ENCODE data around the gene SFI1.

Gene SFI1, protein sequence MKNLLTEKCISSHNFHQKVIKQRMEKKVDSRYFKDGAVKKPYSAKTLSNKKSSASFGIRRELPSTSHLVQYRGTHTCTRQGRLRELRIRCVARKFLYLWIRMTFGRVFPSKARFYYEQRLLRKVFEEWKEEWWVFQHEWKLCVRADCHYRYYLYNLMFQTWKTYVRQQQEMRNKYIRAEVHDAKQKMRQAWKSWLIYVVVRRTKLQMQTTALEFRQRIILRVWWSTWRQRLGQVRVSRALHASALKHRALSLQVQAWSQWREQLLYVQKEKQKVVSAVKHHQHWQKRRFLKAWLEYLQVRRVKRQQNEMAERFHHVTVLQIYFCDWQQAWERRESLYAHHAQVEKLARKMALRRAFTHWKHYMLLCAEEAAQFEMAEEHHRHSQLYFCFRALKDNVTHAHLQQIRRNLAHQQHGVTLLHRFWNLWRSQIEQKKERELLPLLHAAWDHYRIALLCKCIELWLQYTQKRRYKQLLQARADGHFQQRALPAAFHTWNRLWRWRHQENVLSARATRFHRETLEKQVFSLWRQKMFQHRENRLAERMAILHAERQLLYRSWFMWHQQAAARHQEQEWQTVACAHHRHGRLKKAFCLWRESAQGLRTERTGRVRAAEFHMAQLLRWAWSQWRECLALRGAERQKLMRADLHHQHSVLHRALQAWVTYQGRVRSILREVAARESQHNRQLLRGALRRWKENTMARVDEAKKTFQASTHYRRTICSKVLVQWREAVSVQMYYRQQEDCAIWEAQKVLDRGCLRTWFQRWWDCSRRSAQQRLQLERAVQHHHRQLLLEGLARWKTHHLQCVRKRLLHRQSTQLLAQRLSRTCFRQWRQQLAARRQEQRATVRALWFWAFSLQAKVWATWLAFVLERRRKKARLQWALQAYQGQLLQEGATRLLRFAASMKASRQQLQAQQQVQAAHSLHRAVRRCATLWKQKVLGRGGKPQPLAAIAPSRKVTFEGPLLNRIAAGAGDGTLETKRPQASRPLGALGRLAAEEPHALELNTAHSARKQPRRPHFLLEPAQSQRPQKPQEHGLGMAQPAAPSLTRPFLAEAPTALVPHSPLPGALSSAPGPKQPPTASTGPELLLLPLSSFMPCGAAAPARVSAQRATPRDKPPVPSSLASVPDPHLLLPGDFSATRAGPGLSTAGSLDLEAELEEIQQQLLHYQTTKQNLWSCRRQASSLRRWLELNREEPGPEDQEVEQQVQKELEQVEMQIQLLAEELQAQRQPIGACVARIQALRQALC

DNA sequence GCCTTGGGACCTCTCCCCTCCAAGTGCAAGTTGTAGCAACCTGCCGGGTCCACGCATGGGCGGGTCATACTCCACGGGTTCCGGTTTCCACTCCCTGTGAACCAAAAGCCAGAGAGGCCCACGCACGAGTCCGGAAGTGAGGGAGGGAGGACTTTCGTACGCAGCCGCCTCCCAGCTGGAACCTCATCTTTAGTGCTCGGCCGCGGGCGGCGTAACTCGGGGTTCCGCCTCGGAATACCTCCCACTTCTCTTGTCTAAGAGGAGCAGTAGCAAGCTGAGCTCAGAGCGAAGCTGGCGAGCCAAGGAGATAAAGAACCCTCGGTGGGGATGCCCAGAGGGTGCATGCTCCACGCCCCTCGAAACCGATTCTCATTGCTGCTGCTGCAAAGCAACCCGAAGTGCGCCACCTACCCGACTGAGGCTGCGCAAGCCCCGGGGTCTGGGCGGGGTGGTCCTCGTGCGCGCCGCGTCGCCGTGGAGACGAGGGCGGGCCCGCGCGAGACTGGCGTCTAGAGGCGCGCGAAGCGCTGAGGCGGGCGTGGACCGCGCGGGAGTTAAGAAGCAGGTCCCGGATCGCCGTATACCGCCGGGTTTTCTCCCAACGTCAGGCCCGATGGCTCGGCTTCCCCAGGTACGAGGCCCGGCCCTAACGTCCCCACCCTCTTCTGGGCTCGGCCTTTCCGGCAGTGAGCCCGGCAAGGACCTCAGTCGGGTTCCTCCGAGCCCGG, at the start of gene SFI1:
TSS of gene SFI1 (plus strand) at position 530 of the 728 bp plus-strand sequence. CDS start 11,749 bp downstream, outside the sequence.
- H3K27me3 ChIP-seq (ENCODE audit: control insufficient read depth in 1 of 2, insufficient read depth in 2 of 2, low read length in 2 of 2): no peaks in the 10 kb centered on the region
- H3K9me3 ChIP-seq (ENCODE audit: control insufficient read depth in 1 of 2, low read length in 2 of 2): no peaks in the 10 kb centered on the region
- H3K36me3 ChIP-seq (ENCODE audit: control insufficient read depth in 1 of 2, insufficient read depth in 2 of 2, low read length in 2 of 2): no peaks in the 10 kb centered on the region
- H3K9ac ChIP-seq (ENCODE audit: low read depth in 1 of 2, low read length in 2 of 2): peak within 1 kb of the TSS; percentile 70 to 82
- peaks cover 8 to 18% of the 10 kb centered on the region in 2 donors for H3K4me1 ChIP-seq (ENCODE audit: control insufficient read depth in 1 of 2, insufficient read depth in 2 of 2, low read length in 2 of 2)
- peak within 1 kb of the TSS; percentile 67 for H3K27ac ChIP-seq (ENCODE audit: low read depth, low read length)
- H3K4me3 ChIP-seq (ENCODE audit: low read depth in 1 of 2, low read length in 2 of 2): peak within 1 kb of the TSS; percentile 79 to 92

DNA sequence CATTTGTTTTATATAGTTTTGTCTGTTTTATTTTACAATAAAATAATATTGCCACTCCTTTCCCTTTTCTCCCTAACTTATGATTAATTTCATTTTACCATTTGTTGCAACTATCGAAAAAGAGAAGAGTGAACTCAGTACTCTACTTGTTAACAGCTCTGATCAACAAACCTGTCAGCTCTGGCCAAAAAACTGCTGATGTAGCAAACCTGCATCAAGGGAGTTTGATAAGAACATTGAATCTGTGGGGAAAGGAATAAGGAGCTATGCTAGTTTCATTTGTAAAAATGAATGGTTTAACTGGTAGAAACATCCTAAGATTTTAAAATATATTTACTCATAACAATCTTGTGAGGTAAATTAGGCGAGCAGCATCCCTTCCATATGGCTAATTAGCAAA, 49.6 kb upstream of the SFI1 start:
- H3K9me3 ChIP-seq (ENCODE audit: control insufficient read depth in 1 of 2, low read length in 2 of 2): no peaks in the 10 kb centered on the region

DNA sequence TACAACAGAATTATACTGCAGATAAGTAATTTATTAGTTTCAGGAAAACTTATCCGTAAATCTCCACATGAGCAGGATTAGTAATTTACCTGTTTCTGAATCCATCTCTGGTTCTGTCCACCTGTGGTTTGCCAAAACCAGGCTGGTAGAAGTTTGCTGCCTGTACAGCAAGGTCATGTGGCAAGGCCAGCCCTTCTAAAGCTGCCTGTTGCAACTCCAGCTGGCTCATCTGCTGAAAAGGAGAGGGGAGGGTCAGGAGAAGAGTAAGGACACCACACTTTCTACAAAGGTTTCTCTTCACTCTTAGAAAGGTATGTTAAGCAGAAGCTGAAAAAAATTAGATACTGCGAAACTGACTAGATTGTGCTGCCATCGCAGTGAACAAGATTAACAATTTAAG, 49.0 kb upstream of the SFI1 start:
- no peaks in the 10 kb centered on the region for H3K9me3 ChIP-seq (ENCODE audit: control insufficient read depth in 1 of 2, low read length in 2 of 2)
- H3K27me3 ChIP-seq (ENCODE audit: control insufficient read depth in 1 of 2, insufficient read depth in 2 of 2, low read length in 2 of 2): no peaks in the 10 kb centered on the region
- H3K4me3 ChIP-seq (ENCODE audit: low read depth in 1 of 2, low read length in 2 of 2): no peak overlapping the region
- H3K36me3 ChIP-seq (ENCODE audit: control insufficient read depth in 1 of 2, insufficient read depth in 2 of 2, low read length in 2 of 2): peaks cover 14 to 56% of the 10 kb centered on the region in 2 donors
- H3K4me1 ChIP-seq (ENCODE audit: control insufficient read depth in 1 of 2, insufficient read depth in 2 of 2, low read length in 2 of 2): no peaks in the 10 kb centered on the region
- H3K9ac ChIP-seq (ENCODE audit: low read depth in 1 of 2, low read length in 2 of 2): no peak overlapping the region
- H3K27ac ChIP-seq (ENCODE audit: low read depth, low read length): no peak overlapping the region

More for the DNA sequence above, 49.6 kb upstream of the SFI1 start:
- H3K27me3 ChIP-seq (ENCODE audit: control insufficient read depth in 1 of 2, insufficient read depth in 2 of 2, low read length in 2 of 2): no peaks in the 10 kb centered on the region
- H3K9ac ChIP-seq (ENCODE audit: low read depth in 1 of 2, low read length in 2 of 2): no peak overlapping the region
- no peaks in the 10 kb centered on the region for H3K4me1 ChIP-seq (ENCODE audit: control insufficient read depth in 1 of 2, insufficient read depth in 2 of 2, low read length in 2 of 2)
- peaks cover 20 to 61% of the 10 kb centered on the region in 2 donors for H3K36me3 ChIP-seq (ENCODE audit: control insufficient read depth in 1 of 2, insufficient read depth in 2 of 2, low read length in 2 of 2)
- no peak overlapping the region for H3K4me3 ChIP-seq (ENCODE audit: low read depth in 1 of 2, low read length in 2 of 2)
- no peak overlapping the region for H3K27ac ChIP-seq (ENCODE audit: low read depth, low read length)

DNA sequence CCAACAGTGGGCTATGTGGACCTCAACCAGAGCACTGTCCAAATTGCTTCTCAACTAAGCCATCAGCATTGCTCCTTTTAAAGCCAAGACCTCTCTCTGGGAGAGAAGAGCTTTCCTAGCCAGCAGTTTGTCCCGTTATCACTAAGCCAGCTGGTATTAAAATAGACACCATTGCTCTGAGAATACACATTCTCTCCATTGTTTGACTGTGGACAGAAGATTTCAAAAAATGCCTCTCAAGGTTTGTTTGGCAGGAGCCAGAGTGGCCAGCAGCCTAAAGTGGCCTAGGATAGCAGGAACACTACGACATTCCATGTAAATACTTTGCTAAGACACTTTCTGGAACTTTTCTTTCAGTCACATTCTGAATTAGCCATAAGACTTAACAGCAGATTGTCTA, 48.0 kb upstream of the SFI1 start:
- Histone ChIP-seq H3K27ac (ENCODE audit: low read depth, low read length) (no peak overlapping the region), H3K9me3 (ENCODE audit: control insufficient read depth in 1 of 2, low read length in 2 of 2) (no peaks in the 10 kb centered on the region), H3K9ac (ENCODE audit: low read depth in 1 of 2, low read length in 2 of 2) (no peak overlapping the region), H3K4me1 (ENCODE audit: control insufficient read depth in 1 of 2, insufficient read depth in 2 of 2, low read length in 2 of 2) (no peaks in the 10 kb centered on the region), H3K36me3 (ENCODE audit: control insufficient read depth in 1 of 2, insufficient read depth in 2 of 2, low read length in 2 of 2) (peaks cover 6 to 54% of the 10 kb centered on the region in 2 donors), H3K4me3 (ENCODE audit: low read depth in 1 of 2, low read length in 2 of 2) (no peak overlapping the region), H3K27me3 (ENCODE audit: control insufficient read depth in 1 of 2, insufficient read depth in 2 of 2, low read length in 2 of 2) (no peaks in the 10 kb centered on the region)

DNA sequence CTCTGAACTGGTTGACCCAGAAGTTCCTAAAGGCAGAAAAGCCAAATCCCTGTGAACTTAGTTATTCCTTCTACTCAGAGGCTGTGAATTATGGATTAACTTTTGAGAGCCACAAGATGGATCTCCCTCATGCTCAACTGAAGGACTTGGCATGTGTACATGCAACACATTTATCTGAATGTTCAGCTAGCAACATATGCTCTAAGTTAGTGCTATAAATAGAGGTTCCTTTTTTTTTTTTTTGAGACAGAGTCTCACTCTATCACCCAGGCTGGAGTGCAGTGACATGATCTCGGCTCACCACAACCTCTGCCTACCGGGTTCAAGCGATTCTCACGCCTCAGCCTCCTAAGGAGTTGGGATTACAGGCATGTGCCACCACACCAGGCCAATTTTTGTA, 46.8 kb upstream of the SFI1 start:
- Histone ChIP-seq H3K4me3 (ENCODE audit: low read depth in 1 of 2, low read length in 2 of 2) (no peak overlapping the region), H3K4me1 (ENCODE audit: control insufficient read depth in 1 of 2, insufficient read depth in 2 of 2, low read length in 2 of 2) (no peaks in the 10 kb centered on the region), H3K27me3 (ENCODE audit: control insufficient read depth in 1 of 2, insufficient read depth in 2 of 2, low read length in 2 of 2) (no peaks in the 10 kb centered on the region), H3K9me3 (ENCODE audit: control insufficient read depth in 1 of 2, low read length in 2 of 2) (no peaks in the 10 kb centered on the region), H3K27ac (ENCODE audit: low read depth, low read length) (no peak overlapping the region), H3K9ac (ENCODE audit: low read depth in 1 of 2, low read length in 2 of 2) (no peak overlapping the region), H3K36me3 (ENCODE audit: control insufficient read depth in 1 of 2, insufficient read depth in 2 of 2, low read length in 2 of 2) (peaks cover 5 to 54% of the 10 kb centered on the region in 2 donors)

DNA sequence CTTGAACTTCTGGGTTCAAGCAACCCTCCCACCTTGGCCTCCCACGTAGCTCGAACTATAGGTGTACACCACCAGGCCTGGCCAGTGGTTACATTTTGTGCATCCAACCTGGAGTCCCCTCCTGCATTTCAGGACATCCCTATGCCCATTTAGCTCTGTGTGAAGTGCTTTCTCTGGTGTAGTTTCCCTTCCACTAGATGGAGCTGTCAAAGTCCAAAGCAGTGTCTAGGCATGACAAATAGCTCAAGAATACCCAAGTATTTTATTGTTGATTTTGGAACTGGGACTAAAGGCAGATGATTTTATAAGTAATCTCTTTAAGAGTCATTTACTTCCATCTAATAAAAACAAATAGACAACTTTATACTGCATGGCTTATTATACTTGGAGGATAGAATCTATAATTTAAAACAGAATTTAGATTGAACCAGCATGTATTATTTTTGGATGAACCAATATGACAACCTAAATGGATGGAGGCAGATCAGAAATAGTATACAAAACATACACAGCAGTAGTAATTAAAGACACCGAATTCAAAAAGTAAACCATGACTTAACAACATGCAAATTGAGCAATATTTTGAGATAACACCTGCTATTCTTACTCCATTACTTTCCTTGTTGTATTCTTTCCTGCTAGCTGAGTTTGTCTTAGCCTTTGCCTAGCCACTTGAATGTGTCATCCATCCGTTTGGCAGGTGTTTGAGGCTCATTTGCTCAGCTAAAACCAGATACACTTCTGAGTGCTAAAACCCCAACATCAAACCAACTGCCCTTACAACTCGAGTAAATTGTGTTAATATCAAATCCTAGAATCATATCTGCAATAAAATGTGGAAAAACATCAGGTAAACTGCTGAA, 44.4 kb upstream of the SFI1 start:
- H3K4me3 ChIP-seq (ENCODE audit: low read depth in 1 of 2, low read length in 2 of 2): no peak overlapping the region
- peaks cover 15 to 48% of the 10 kb centered on the region in 2 donors for H3K36me3 ChIP-seq (ENCODE audit: control insufficient read depth in 1 of 2, insufficient read depth in 2 of 2, low read length in 2 of 2)
- H3K4me1 ChIP-seq (ENCODE audit: control insufficient read depth in 1 of 2, insufficient read depth in 2 of 2, low read length in 2 of 2): no peaks in the 10 kb centered on the region
- H3K27me3 ChIP-seq (ENCODE audit: control insufficient read depth in 1 of 2, insufficient read depth in 2 of 2, low read length in 2 of 2): no peaks in the 10 kb centered on the region
- no peaks in the 10 kb centered on the region for H3K9me3 ChIP-seq (ENCODE audit: control insufficient read depth in 1 of 2, low read length in 2 of 2)
- no peak overlapping the region for H3K9ac ChIP-seq (ENCODE audit: low read depth in 1 of 2, low read length in 2 of 2)
- no peak overlapping the region for H3K27ac ChIP-seq (ENCODE audit: low read depth, low read length)

DNA sequence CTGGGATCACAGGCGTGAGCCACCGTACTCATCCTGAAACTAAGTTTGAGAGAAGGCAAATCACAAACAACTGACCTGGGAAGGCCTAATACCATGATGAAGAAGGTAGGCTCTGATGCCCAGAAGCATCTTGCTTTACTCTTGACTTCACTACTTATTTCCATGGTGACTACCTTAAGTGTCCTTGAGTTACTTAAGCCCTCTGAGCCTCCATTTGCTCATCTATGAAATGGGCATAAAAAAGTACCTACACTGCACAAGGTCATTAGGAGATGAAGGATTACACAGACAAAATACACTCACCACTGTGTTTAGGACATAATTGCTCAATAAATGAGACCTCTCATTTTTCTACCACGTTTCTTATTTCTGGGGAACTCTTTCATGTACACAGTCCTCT, 34.6 kb upstream of the SFI1 start:
- Histone ChIP-seq H3K27me3 (ENCODE audit: control insufficient read depth in 1 of 2, insufficient read depth in 2 of 2, low read length in 2 of 2) (no peaks in the 10 kb centered on the region), H3K36me3 (ENCODE audit: control insufficient read depth in 1 of 2, insufficient read depth in 2 of 2, low read length in 2 of 2) (peaks cover 19 to 72% of the 10 kb centered on the region in 2 donors), H3K9ac (ENCODE audit: low read depth in 1 of 2, low read length in 2 of 2) (no peak overlapping the region), H3K4me1 (ENCODE audit: control insufficient read depth in 1 of 2, insufficient read depth in 2 of 2, low read length in 2 of 2) (no peaks in the 10 kb centered on the region), H3K27ac (ENCODE audit: low read depth, low read length) (no peak overlapping the region), H3K9me3 (ENCODE audit: control insufficient read depth in 1 of 2, low read length in 2 of 2) (no peaks in the 10 kb centered on the region), H3K4me3 (ENCODE audit: low read depth in 1 of 2, low read length in 2 of 2) (no peak overlapping the region)

DNA sequence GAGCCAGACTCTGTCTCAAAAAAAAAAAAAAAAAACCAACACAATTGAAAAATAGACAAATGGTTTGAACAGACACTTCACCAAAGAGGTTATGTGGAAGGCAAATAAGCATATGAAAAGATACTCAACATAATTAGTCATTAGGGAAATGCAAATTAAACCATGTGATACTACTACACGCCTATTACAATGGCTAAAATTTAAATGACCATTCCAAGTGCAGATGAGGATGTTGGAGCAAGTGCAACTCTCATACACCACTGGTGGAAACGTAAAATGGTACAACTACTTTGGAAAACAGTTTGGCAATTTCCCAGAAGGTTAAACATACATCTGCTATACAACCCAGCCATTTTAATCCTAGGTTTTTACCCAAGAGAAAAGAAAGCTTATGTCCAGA, 31.0 kb upstream of the SFI1 start:
- Histone ChIP-seq H3K9me3 (ENCODE audit: control insufficient read depth in 1 of 2, low read length in 2 of 2) (no peaks in the 10 kb centered on the region), H3K36me3 (ENCODE audit: control insufficient read depth in 1 of 2, insufficient read depth in 2 of 2, low read length in 2 of 2) (peaks cover 22 to 75% of the 10 kb centered on the region in 2 donors), H3K9ac (ENCODE audit: low read depth in 1 of 2, low read length in 2 of 2) (no peak overlapping the region), H3K4me1 (ENCODE audit: control insufficient read depth in 1 of 2, insufficient read depth in 2 of 2, low read length in 2 of 2) (no peaks in the 10 kb centered on the region), H3K27ac (ENCODE audit: low read depth, low read length) (no peak overlapping the region), H3K27me3 (ENCODE audit: control insufficient read depth in 1 of 2, insufficient read depth in 2 of 2, low read length in 2 of 2) (no peaks in the 10 kb centered on the region), H3K4me3 (ENCODE audit: low read depth in 1 of 2, low read length in 2 of 2) (no peak overlapping the region)

DNA sequence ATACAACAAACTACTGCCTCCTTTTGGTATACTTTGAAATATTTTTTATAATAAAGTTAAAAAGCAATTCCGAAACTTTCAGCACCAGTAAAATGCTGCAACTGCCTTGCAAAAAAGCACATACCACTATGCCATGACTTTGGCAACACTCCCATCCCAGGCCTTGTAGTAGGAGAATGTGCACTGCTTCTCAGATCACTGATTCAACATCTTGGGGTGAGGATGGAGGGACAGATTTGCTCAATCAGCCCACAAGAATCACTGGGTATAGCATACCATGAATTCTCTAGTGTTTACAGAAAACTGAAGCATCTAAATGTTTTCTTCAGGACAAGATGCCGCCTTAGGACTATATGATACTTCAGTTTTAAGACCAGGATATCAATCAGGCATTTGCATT, 21.6 kb upstream of the SFI1 start:
- Histone ChIP-seq H3K9ac (ENCODE audit: low read depth in 1 of 2, low read length in 2 of 2) (no peak overlapping the region), H3K9me3 (ENCODE audit: control insufficient read depth in 1 of 2, low read length in 2 of 2) (no peaks in the 10 kb centered on the region), H3K36me3 (ENCODE audit: control insufficient read depth in 1 of 2, insufficient read depth in 2 of 2, low read length in 2 of 2) (peaks cover 10 to 18% of the 10 kb centered on the region in 2 donors), H3K4me3 (ENCODE audit: low read depth in 1 of 2, low read length in 2 of 2) (no peak overlapping the region), H3K27me3 (ENCODE audit: control insufficient read depth in 1 of 2, insufficient read depth in 2 of 2, low read length in 2 of 2) (no peaks in the 10 kb centered on the region), H3K4me1 (ENCODE audit: control insufficient read depth in 1 of 2, insufficient read depth in 2 of 2, low read length in 2 of 2) (peaks cover 0 to 4% of the 10 kb centered on the region in 2 donors), H3K27ac (ENCODE audit: low read depth, low read length) (no peak overlapping the region)
